Left cardiac atrium (tissue), 4 donors: Measurements from ENCODE around the gene BBOF1. TPM values are rescaled to one million over a fixed set of nuclear protein-coding genes. Genes with fewer than 3 reads are reported as not detected.
"Not testable (repeated sequence)": the region's sequence is repeated elsewhere in the genome, so short reads cannot be mapped to it uniquely, and the experiment has no call there.

Experiments
- ATAC-seq, 2 donors: fragments of 200-7000 bp; cut with Tn5 transposase; one replicate each; pipeline ENCODE4 v1.9.1; 2020; ENCODE audit warnings: mild to moderate bottlenecking in 2 of 2, moderate library complexity in 2 of 2
- DNase-seq: peaks from one replicate; pipeline ENCODE4 v3.0.0-alpha.2; 2020
- intact Hi-C, 2 donors: fragments of 100-400 bp; cut with DNase I; formaldehyde crosslinking; loops; one replicate each; pipeline versions ENCODE4 v1.14.1 to v1.15.1; 2022 to 2023
- long read RNA-seq: library from polyadenylated mRNA; unstranded; transcript quantifications from one replicate; pipeline ENCODE4 v2.0.0, GENCODE V29; 2021
- total RNA-seq, 2 donors: library from RNA; stranded (reverse); fragmentation: NEBNext Ultra II Directional; extraction: Animal tissue kit (Norgen Biotek cat#: 25700); gene quantifications; one replicate each; pipeline ENCODE4 v1.2.1, GENCODE V29; 2021
- donor health status: DM: no; HTN: yes; CAD: no.
- donor health status: DM: no; HTN: yes; CAD: no; lungs with severe emphysema.
- donor health status: DM: yes; HTN: yes; CAD: no.
- donor health status: Dilated cardiomyopathy.

The BBOF1 gene
- total RNA-seq = 1 to 10 TPM; 2.3 to 4.0 TPM
- long read RNA-seq, partial matches to known transcripts = 0 of 8 reads
- long read RNA-seq, other reads (novel, unspliced or antisense) = 8 of 8 reads

GRCh38 chr14:74018586-74019407, at the start of gene BBOF1, which contains the start of gene ENTPD5:
TSS of gene BBOF1 (plus strand) at chr14:74019349. CDS start at chr14:74019479, 130 bp downstream.
TSS of gene ENTPD5 (minus strand) at chr14:74019288. CDS start at chr14:73988102, 31,186 bp downstream.
- intact Hi-C loops = no loop called here
- ATAC-seq (peak; percentile 99), DNase-seq (peak; percentile 89)

GRCh38 chr14:73973497-73973896, 45.7 kb upstream of the BBOF1 start:
- intact Hi-C loops = no loop called here
- no peak for DNase-seq
- ATAC-seq = peak; percentile 47 to 50

- ATAC-seq = no peak
- intact Hi-C loops = no loop called here
- no peak for DNase-seq
Measured at GRCh38 chr14:73976125-73976524, 43.0 kb upstream of the BBOF1 start.

GRCh38 chr14:73977896-73978295, 41.3 kb upstream of the BBOF1 start:
- intact Hi-C loops = no loop called here
- ATAC-seq (no peak), DNase-seq (no peak)

- DNase-seq (no peak), ATAC-seq (no peak)
- intact Hi-C loops = no loop called here
Measured at GRCh38 chr14:73988065-73988464, 31.1 kb upstream of the BBOF1 start.

- ATAC-seq, intact Hi-C loops, DNase-seq: not testable (repeated sequence)
Measured at GRCh38 chr14:73988656-73989055, 30.5 kb upstream of the BBOF1 start.

- DNase-seq (no peak), ATAC-seq (no peak)
- intact Hi-C loops = no loop called here
Measured at GRCh38 chr14:73991092-73991491, 28.1 kb upstream of the BBOF1 start.

- intact Hi-C loops, ATAC-seq, DNase-seq: not testable (repeated sequence)
Measured at GRCh38 chr14:73994926-73995325, 24.2 kb upstream of the BBOF1 start.

GRCh38 chr14:73995977-73996378, 23.2 kb upstream of the BBOF1 start:
- intact Hi-C loops = no loop called here
- ATAC-seq = no peak
- no peak for DNase-seq

GRCh38 chr14:73996731-73997107, 22.4 kb upstream of the BBOF1 start:
- ATAC-seq (no peak), DNase-seq (no peak)
- intact Hi-C loops = no loop called here

- intact Hi-C loops = no loop called here
- ATAC-seq (no peak), DNase-seq (no peak)
Measured at GRCh38 chr14:73997108-73997943, 21.8 kb upstream of the BBOF1 start.

- DNase-seq (no peak), ATAC-seq (no peak)
- intact Hi-C loops = no loop called here
Measured at GRCh38 chr14:73997944-73998447, 21.2 kb upstream of the BBOF1 start.

- no peak for ATAC-seq
- intact Hi-C loops = no loop called here
- DNase-seq = no peak
Measured at GRCh38 chr14:73998726-73999125, 20.4 kb upstream of the BBOF1 start.

- intact Hi-C loops = not testable (repeated sequence)
Measured at GRCh38 chr14:74005664-74006063, 13.5 kb upstream of the BBOF1 start.

GRCh38 chr14:74008843-74009499, 10.2 kb upstream of the BBOF1 start:
- intact Hi-C loops = no loop called here
- ATAC-seq = no peak

More at GRCh38 chr14:74005664-74006063, 13.5 kb upstream of the BBOF1 start:
- DNase-seq, ATAC-seq: not testable (repeated sequence)

GRCh38 chr14:74014299-74014698, 4.8 kb upstream of the BBOF1 start:
- DNase-seq = no peak
- intact Hi-C loops = no loop called here
- no peak for ATAC-seq

More at GRCh38 chr14:74008843-74009499, 10.2 kb upstream of the BBOF1 start:
- no peak for DNase-seq

- ATAC-seq = no peak
- no peak for DNase-seq
- intact Hi-C loops = no loop called here
Measured at GRCh38 chr14:74015176-74015575, 4.0 kb upstream of the BBOF1 start.

GRCh38 chr14:74015963-74016362, 3.2 kb upstream of the BBOF1 start:
- intact Hi-C loops = no loop called here
- DNase-seq (no peak), ATAC-seq (no peak)

- intact Hi-C loops = no loop called here
- DNase-seq (no peak), ATAC-seq (peak; percentile 2 to 63)
Measured at GRCh38 chr14:74018174-74018585, 969 bp upstream of the BBOF1 start.
